ENCODE measurements around the gene TAS2R41. TPM values are rescaled to one million over a fixed set of nuclear protein-coding genes. Genes with fewer than 3 reads are reported as not detected.

Gene TAS2R41
- total RNA-seq, 4 donors from 2014 or later = not detected

DNA sequence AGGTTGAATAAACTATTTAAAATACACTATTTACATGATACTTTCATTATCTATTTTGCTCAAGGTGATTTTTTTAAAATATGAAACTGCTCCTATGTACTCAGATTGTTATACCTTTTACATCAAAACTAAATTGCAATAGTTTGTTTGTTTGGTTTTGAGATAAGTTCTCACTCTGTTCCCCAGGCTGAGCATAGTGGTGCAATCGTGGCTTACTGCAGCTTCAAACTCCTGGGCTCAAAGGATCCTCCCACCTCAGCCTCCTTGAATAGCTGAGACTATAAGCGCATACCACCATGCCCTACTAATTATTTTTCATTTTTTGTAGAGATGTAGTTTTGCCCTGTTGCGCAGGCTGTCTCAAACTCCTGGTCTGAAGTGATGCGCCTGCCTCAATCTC lies 21.7 kb upstream of the TAS2R41 start:
- WGBS, 2 donors = 88 to 89% methylated on average over 4 of the region's 4 CpGs
- no peaks in the 10 kb centered on the region for H3K9me3 ChIP-seq

DNA sequence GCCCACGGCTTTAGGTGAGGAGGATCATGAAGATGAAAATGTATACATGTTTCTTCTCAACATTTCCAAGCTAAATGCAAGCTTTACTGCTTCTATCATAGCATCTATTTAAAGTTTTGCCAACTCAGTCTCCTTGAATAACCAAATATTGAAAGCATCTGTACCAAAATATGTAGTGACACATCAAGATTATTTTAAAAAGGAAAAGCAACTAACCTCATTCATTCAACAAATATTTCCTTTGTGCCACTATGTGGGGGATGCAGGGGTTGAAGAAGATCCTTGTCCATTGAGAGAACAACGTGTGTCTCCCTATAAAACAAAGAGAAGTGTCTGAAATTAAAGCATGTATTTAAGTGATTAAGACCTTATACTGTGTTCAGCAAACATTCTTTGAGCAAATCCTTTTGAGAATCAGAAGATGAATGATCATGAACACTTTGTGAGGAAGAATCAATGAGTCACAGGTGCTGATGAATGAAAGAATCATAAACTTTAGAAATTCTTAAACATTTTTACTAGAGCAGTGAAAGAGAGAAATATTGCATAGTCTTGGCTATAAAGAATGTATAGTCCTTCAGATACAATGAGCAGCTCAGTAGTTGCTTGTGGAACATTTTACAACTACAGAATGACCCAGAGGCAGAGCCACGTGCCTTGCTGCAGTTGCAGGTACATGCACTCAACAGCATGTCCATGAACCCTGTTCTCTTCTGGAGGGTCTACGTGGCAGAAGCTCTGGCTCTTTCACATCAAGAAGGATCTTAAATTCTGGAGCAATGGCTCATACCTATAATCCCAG lies 20.5 kb upstream of the TAS2R41 start:
- Histone ChIP-seq H3K36me3 (no peaks in the 10 kb centered on the region), H3K4me3 (no peak overlapping the region), H3K4me1 (no peaks in the 10 kb centered on the region), H3K27me3 (no peaks in the 10 kb centered on the region), H3K27ac (no peak overlapping the region), H3K9me3 (no peaks in the 10 kb centered on the region)
- no peak for TF ChIP-seq EP300 (IDR thresholded peaks at IDR 0.05)
- TF ChIP-seq, protein P1, sequence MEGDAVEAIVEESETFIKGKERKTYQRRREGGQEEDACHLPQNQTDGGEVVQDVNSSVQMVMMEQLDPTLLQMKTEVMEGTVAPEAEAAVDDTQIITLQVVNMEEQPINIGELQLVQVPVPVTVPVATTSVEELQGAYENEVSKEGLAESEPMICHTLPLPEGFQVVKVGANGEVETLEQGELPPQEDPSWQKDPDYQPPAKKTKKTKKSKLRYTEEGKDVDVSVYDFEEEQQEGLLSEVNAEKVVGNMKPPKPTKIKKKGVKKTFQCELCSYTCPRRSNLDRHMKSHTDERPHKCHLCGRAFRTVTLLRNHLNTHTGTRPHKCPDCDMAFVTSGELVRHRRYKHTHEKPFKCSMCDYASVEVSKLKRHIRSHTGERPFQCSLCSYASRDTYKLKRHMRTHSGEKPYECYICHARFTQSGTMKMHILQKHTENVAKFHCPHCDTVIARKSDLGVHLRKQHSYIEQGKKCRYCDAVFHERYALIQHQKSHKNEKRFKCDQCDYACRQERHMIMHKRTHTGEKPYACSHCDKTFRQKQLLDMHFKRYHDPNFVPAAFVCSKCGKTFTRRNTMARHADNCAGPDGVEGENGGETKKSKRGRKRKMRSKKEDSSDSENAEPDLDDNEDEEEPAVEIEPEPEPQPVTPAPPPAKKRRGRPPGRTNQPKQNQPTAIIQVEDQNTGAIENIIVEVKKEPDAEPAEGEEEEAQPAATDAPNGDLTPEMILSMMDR (IDR thresholded peaks at IDR 0.05) = no peak
- TF ChIP-seq POLR2A (IDR thresholded peaks at IDR 0.05) = no peak
- no peak for DNase-seq (ENCODE audit: low spot score in 2 of 2)
- WGBS, 2 donors = 61 to 69% methylated on average over 4 of the region's 4 CpGs

More for the DNA sequence above, 21.7 kb upstream of the TAS2R41 start:
- no peaks in the 10 kb centered on the region for H3K36me3 ChIP-seq
- no peak overlapping the region for H3K27ac ChIP-seq
- no peak for DNase-seq (ENCODE audit: low spot score in 2 of 2)
- no peaks in the 10 kb centered on the region for H3K27me3 ChIP-seq
- H3K4me3 ChIP-seq = no peak overlapping the region
- TF ChIP-seq POLR2A (IDR thresholded peaks at IDR 0.05) = no peak
- no peak for TF ChIP-seq EP300 (IDR thresholded peaks at IDR 0.05)
- TF ChIP-seq, protein P1 (IDR thresholded peaks at IDR 0.05) = no peak
- no peaks in the 10 kb centered on the region for H3K4me1 ChIP-seq

DNA sequence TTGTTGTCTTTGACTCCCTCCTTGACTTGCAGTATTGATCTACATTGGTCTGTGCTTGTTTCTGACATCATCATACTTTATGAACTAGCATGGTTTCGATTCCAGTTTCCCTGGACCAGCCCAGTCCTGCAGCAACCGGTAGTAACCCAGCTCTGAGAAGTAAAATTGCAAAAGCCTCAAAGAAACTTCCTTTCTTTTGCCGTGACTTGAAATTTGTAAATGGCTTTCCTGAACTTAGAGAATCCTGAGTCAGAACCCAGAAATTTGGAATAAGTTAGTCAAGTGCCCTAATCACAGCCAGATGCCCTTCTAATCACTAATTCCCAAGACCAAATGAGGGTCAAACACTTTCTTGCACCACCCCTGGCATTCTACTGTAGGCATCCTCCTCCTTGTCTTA lies 19.4 kb upstream of the TAS2R41 start:
- peak in 1 of 2 donors; percentile 17 for TF ChIP-seq EP300 (IDR thresholded peaks at IDR 0.05)
- TF ChIP-seq, protein P1 (IDR thresholded peaks at IDR 0.05) = no peak
- H3K36me3 ChIP-seq = no peaks in the 10 kb centered on the region
- no peak overlapping the region for H3K4me3 ChIP-seq
- H3K4me1 ChIP-seq = no peaks in the 10 kb centered on the region
- H3K27me3 ChIP-seq = no peaks in the 10 kb centered on the region
- 77 to 78% methylated on average over 3 of the region's 3 CpGs for WGBS, 2 donors
- H3K27ac ChIP-seq = no peak overlapping the region
- peak in 1 of 2 donors; percentile 31 for DNase-seq (ENCODE audit: low spot score in 2 of 2)
- no peaks in the 10 kb centered on the region for H3K9me3 ChIP-seq

DNA sequence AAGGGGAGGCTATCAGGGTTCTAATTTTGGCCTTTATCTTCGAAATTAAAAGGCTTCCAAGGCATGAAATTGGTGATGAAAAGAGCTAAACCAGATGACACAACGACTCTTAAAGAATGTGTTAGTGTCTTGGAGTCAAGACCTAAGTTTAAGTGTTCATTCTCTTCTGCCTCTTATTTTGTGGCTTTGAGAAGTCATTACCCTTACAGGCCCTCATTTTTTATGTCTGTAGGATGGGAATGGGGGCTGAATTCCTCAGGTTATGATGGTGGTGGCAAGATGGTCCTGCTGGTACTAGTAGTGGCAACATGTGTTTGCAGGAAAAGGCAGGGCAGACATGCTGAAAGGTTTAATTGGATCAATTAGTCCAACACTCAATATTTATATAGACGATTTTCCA lies 19.0 kb upstream of the TAS2R41 start:
- 74 to 77% methylated on average over 3 of the region's 3 CpGs for WGBS, 2 donors
- no peaks in the 10 kb centered on the region for H3K4me1 ChIP-seq
- no peak overlapping the region for H3K27ac ChIP-seq
- H3K4me3 ChIP-seq = no peak overlapping the region
- TF ChIP-seq, protein P1 (IDR thresholded peaks at IDR 0.05) = no peak
- TF ChIP-seq EP300 (IDR thresholded peaks at IDR 0.05) (no peak), POLR2A (IDR thresholded peaks at IDR 0.05) (no peak)
- DNase-seq (ENCODE audit: low spot score in 2 of 2) = no peak
- H3K27me3 ChIP-seq = no peaks in the 10 kb centered on the region
- H3K9me3 ChIP-seq = no peaks in the 10 kb centered on the region
- no peaks in the 10 kb centered on the region for H3K36me3 ChIP-seq

DNA sequence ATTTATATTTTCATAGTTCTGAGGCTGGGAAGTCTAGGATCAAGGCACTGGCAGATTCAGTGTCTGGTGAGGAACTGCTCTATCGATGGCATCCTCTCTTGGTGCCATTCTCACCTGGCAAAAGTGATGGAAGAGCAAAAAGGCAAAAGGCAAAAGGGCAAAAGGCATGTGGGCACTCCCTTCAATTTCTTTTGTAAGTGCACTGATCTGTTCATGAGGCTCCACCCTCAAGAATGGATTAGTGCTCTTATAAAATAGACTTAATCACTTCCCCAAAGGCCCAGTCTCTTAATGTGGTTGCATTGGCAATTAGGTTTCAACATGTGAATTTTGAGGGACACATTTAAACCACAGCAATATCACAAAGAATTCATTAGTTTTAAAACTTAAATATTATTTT lies 18.3 kb upstream of the TAS2R41 start:
- Histone ChIP-seq H3K27ac (no peak overlapping the region), H3K4me1 (no peaks in the 10 kb centered on the region), H3K9me3 (no peaks in the 10 kb centered on the region), H3K36me3 (no peaks in the 10 kb centered on the region), H3K4me3 (no peak overlapping the region), H3K27me3 (no peaks in the 10 kb centered on the region)
- 82 to 100% methylated on average over 1 of the region's 1 CpG for WGBS, 2 donors
- no peak for DNase-seq (ENCODE audit: low spot score in 2 of 2)
- TF ChIP-seq POLR2A (IDR thresholded peaks at IDR 0.05) = no peak
- TF ChIP-seq, protein P1 (IDR thresholded peaks at IDR 0.05) = no peak
- TF ChIP-seq EP300 (IDR thresholded peaks at IDR 0.05) = no peak
